Mesothelial cell of epicardium (in vitro differentiated cells): ENCODE data around the gene PPP2R2C. TPM values are rescaled to one million over a fixed set of nuclear protein-coding genes. Genes with fewer than 3 reads are reported as not detected.
A peak's percentile ranks its signal among the peaks of the same experiment; 100 is the strongest.

ENCODE experiments used
- DNase-seq, 2 experiments: peaks; one replicate each; pipeline ENCODE4 v3.0.0; 2021; ENCODE audit warnings: low spot score in 2 of 2; ENCODE audit not compliant: unreplicated experiment in 2 of 2
- H3K27ac Mint-ChIP-seq: 2 replicates; pipeline ENCODE4 v1.8.0; 2021; ENCODE audit warnings: mixed read lengths
- H3K27me3 Mint-ChIP-seq: 2 replicates; pipeline ENCODE4 v1.8.0; 2021; ENCODE audit warnings: low read depth, mixed read lengths
- H3K36me3 Mint-ChIP-seq: 2 replicates; pipeline ENCODE4 v1.8.0; 2021; ENCODE audit warnings: mixed read lengths
- H3K4me1 Mint-ChIP-seq: 2 replicates; pipeline ENCODE4 v1.8.0; 2021; ENCODE audit warnings: mixed read lengths
- H3K4me3 Mint-ChIP-seq: 2 replicates; pipeline ENCODE4 v1.8.0; 2021; ENCODE audit warnings: mild to moderate bottlenecking, moderate library complexity, mixed read lengths
- H3K9me3 Mint-ChIP-seq: 2 replicates; pipeline ENCODE4 v1.8.0; 2021; ENCODE audit warnings: mixed read lengths
- CTCF ChIP-seq: fragments of 200-600 bp; sonication (generic); IDR thresholded peaks from one replicate; pipeline ENCODE4 v1.5.0; 2021; ENCODE audit warnings: antibody characterized with exemption; ENCODE audit not compliant: unreplicated experiment
- total RNA-seq: library from RNA; stranded (reverse); gene quantifications from 3 replicates; pipeline ENCODE4 v1.2.1, GENCODE V29; 2021

Gene PPP2R2C
- total RNA-seq, 1 donor from 2014 or later = 5.2 TPM

DNA sequence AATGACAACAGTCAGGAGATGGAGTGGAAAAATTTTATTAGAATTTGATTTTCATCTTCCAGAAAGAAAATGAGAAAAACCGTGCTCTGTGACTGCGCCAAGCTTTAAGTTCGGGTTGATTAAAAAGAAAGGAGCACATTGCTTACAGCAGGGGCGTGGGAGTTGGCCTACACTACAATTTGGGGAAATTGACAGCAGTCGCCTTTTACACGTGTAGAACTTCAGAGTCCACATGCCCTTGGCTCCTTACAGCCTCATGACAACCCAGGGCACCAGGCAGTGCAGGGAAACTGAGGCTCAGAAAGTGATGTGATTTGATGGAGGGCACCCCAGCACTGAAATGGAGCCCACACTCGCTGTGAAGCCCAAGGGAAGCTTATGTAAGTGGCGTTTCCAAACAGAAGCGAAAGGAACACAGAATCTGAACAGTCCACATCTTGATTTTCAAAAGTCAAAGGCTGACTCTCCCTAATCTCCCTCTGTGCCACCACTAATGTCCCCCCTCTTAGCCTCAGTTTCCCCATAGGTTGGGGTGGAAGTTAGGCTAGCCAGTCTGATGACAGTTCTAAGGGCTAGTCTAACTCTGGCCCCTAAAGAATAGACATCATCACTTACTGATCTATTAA is 5.5 kb downstream of the PPP2R2C start:
- TF ChIP-seq CTCF = no peak
- Mint-ChIP-seq H3K27ac (no peak overlapping the region), H3K36me3 (no peaks in the 10 kb centered on the region), H3K27me3 (peaks cover 86% of the 10 kb centered on the region), H3K4me3 (no peak overlapping the region), H3K9me3 (no peaks in the 10 kb centered on the region), H3K4me1 (no peaks in the 10 kb centered on the region)
- peak in 1 of 2 experiments; percentile 25 for DNase-seq

DNA sequence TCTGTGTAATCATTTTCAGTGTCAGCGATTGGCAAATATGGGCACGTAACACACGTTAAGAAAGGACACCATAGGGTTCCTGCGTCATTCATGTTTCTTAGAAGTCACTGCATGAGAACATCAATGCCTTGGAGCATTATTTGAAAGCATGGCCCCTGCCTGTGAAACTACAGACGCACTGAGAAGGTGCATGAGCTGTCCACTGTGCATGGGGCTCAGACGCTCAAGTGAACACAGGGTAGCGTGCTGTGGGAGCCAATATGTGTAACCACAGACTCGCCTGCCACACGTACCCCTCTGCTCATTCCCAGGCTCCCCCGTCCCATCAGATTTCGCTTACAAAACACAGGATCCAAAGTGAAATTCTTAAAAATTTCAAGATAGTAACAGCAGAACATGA is 6.5 kb downstream of the PPP2R2C start:
- no peak for TF ChIP-seq CTCF
- Mint-ChIP-seq H3K27me3 (peaks cover 83% of the 10 kb centered on the region), H3K9me3 (no peaks in the 10 kb centered on the region), H3K4me1 (no peaks in the 10 kb centered on the region), H3K27ac (no peak overlapping the region), H3K36me3 (no peaks in the 10 kb centered on the region), H3K4me3 (no peak overlapping the region)
- DNase-seq = no peak

- peaks cover 83% of the 10 kb centered on the region for H3K27me3 Mint-ChIP-seq
- no peak for DNase-seq
- no peak for TF ChIP-seq CTCF
- no peaks in the 10 kb centered on the region for H3K36me3 Mint-ChIP-seq
- H3K4me3 Mint-ChIP-seq = no peak overlapping the region
- H3K4me1 Mint-ChIP-seq = no peaks in the 10 kb centered on the region
- H3K9me3 Mint-ChIP-seq = no peaks in the 10 kb centered on the region
- no peak overlapping the region for H3K27ac Mint-ChIP-seq
Measured at GRCh38 chr4:6464842-6465588, 7.4 kb downstream of the PPP2R2C start.

GRCh38 chr4:6463311-6464289 is 8.8 kb downstream of the PPP2R2C start:
- no peak for TF ChIP-seq CTCF
- Mint-ChIP-seq H3K36me3 (no peaks in the 10 kb centered on the region), H3K4me1 (no peaks in the 10 kb centered on the region), H3K4me3 (no peak overlapping the region), H3K27me3 (peaks cover 82% of the 10 kb centered on the region), H3K9me3 (peaks cover 3% of the 10 kb centered on the region), H3K27ac (no peak overlapping the region)
- DNase-seq = peak in 1 of 2 experiments; percentile 33

DNA sequence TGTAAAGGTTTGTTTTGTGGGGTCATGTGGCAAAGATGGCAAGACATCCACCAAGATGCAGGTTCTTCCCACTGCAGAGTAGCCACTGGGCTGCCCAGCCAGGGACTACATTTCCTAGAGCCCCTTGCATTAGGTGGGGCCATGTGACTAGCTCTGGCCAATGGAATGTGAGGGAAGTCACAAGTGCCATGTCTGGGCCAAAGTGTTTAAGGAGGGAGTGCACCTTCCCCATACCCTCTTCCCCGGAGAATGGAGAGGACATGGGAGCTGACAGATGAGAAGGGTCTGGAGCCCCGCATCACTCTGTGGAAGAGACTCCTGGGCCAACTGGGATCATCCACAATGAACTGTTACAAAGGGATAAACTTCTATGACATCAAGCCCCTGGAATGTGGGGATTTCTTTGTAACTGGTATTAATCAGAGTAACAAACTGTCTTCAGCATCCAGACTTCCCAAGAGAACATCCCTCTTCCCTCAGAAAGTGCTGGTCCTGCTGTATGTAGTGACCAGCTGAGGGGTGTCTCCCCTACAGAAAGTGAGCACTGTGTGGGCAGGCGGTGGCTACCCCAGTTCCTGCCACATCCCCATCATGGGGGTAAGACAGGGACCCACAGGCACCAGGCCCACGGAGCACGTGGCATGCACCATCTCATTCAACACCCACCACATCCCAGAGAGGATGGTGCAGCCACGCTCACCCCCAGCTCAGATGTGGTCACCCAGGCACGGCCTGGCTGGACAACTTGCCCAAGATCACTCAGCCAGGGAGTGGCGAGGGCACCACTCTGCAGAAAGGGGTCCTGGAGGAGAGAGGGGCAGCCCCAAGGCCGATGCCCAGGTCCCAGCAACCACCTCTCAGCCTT is 10.9 kb downstream of the PPP2R2C start:
- H3K27ac Mint-ChIP-seq = no peak overlapping the region
- no peak for TF ChIP-seq CTCF
- DNase-seq = peak in 1 of 2 experiments; percentile 24
- H3K4me1 Mint-ChIP-seq = no peaks in the 10 kb centered on the region
- H3K36me3 Mint-ChIP-seq = no peaks in the 10 kb centered on the region
- peaks cover 73% of the 10 kb centered on the region for H3K27me3 Mint-ChIP-seq
- no peak overlapping the region for H3K4me3 Mint-ChIP-seq
- peaks cover 3% of the 10 kb centered on the region for H3K9me3 Mint-ChIP-seq
